EL (cell line): Measurements from ENCODE around the gene SYDE1.

Experiments
- DNase-seq: peaks from one replicate; pipeline ENCODE4 v3.0.0-alpha.2; 2016

The SYDE1 gene

DNA sequence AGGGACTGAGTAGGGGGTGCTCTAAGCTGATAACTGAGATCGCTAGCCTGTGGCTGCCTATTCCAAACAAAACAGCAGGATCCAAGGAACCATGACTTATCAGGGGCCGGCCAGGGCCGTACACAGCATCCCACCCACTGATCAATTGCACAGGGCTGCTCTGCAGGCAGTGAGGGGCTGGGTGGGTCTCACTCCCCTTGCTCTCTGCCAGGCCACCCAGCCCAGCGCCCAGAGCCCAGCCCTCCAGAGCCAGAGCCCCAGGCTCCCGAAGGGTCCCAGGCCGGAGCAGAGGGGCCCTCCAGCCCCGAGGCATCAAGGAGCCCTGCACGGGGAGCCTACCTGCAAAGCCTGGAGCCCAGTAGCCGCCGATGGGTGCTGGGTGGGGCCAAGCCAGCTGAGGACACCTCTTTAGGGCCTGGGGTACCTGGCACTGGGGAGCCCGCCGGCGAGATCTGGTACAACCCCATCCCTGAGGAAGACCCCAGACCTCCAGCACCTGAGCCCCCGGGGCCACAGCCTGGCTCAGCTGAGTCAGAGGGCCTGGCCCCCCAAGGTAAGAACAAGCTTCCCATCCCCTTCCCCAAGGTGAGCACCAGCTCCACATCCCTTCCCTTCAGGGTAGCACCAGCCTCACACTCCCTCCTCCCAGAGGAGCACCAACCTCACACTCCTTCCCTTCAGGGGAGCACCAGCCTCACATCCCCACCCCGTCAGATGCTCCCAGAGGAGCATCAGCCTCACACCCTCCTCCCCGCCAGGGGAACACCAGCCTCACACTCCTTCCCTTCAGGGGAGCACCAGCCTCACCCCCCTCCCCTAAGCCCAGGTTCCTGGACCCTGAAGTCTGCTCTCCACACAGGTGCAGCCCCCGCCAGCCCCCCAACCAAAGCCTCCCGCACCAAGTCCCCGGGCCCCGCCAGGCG is 1.9 kb downstream of the SYDE1 start:
- DNase-seq = no peak

DNA sequence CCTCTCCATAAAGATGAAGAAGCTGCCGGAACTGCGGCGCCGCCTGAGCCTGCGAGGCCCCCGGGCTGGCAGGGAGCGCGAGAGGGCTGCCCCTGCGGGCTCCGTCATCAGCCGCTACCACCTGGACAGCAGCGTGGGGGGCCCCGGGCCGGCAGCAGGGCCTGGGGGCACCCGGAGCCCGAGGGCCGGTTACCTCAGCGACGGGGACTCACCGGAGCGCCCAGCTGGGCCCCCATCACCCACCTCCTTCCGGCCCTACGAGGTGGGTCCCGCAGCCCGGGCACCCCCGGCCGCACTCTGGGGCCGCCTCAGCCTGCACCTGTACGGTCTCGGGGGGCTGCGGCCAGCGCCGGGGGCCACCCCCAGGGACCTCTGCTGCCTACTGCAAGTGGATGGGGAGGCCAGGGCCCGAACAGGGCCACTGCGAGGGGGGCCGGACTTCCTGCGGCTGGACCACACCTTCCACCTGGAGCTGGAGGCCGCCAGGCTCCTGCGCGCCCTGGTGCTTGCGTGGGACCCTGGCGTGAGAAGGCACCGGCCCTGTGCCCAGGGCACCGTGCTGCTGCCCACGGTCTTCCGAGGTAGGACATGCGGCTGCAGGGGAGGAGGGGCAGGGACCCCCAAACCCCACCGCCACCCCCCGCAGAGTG is 2.7 kb downstream of the SYDE1 start:
- no peak for DNase-seq

DNA sequence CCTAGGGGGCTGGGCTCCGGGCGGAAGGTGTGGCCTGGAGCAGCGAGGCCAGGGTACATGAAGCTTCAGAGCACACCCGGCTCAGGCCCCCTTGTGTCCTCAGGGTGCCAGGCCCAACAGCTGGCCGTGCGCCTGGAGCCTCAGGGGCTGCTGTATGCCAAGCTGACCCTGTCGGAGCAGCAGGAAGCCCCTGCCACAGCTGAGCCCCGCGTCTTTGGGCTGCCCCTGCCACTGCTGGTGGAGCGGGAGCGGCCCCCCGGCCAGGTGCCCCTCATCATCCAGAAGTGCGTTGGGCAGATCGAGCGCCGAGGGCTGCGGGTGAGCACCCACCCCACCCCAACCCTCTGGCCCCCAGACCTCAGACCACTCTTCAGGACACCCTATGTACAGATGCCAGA is 3.2 kb downstream of the SYDE1 start:
- no peak for DNase-seq

DNA sequence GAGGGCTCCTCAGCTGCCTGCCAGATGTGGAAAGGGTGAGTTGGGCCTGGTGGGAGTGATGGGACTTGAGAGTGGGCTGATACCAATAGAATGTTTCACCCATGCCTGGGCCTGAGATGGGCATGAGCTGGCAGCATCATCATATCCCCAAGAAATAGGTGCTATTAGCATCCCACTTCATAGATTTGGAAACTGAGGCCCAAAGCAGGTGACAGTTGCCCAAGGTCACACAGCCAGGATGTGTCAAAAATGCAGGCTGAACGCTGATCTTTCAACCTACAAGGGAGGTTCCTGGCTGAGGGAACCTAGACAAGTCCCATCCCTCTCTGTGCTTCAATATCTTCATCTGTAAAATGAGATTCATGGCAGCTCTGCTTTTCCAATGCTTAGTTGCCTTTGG is 4.6 kb downstream of the SYDE1 start:
- no peak for DNase-seq

DNA sequence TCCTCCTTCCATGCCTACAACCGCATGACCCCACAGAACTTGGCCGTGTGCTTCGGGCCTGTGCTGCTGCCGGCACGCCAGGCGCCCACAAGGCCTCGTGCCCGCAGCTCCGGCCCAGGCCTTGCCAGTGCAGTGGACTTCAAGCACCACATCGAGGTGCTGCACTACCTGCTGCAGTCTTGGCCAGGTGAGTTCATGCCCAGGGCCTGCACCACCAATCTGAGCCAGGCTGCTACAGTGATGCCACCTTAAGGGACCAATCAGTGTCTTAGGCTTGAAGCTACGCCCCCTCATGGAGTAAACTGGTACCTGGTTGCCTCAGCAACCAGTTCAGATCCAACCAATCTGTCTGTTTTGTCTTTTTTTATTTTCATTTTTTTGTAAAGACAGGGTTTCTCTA is 5.2 kb downstream of the SYDE1 start:
- no peak for DNase-seq

DNA sequence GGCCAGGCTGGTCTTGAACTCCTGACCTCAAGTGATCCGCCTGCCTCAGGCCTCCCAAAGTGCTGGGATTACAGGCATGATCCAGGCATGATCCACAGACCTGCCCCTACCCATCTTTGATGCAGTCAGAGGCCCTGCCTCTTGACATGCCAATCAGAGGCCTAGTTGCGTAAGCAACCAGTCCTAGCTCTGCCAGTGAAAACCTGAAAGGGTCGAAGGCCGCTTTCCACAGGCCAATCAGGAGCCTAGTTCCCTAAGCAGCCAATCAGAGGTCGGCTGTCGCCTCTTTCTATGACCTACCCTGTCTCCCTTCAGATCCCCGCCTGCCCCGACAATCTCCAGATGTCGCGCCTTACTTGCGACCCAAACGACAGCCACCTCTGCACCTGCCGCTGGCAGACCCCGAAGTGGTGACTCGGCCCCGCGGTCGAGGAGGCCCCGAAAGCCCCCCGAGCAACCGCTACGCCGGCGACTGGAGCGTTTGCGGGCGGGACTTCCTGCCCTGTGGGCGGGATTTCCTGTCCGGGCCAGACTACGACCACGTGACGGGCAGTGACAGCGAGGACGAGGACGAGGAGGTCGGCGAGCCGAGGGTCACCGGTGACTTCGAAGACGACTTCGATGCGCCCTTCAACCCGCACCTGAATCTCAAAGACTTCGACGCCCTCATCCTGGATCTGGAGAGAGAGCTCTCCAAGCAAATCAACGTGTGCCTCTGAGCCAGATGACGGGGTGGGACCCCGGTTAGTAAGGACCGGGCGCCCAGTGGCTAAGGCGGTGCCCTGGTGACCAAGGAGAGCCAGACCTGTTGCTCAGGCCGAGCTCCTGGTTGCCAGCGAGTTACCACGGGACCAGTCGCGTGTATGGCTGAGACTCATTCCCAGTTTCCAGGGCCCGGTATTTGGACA is 6.3 kb downstream of the SYDE1 start:
- no peak for DNase-seq

DNA sequence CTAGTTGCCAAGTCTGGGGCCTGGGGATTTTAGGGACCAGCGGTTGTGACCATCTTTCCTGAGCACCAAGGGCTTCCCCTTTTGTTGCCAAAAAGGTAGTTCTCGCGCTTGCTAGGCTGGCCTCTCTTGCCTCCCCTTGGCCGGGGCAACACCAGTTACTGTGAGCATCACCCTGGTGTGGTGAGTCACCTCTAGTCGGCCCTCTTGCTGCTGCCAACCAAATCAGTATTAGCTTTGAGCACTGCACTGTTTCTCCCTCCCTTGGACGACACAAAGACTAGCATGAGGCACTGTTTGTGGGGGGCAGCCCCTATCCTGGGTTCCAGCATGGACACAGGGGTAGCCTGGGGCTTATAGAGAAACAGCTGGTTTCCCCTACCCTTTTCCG is 6.9 kb downstream of the SYDE1 start:
- peak; percentile 67 for DNase-seq

DNA sequence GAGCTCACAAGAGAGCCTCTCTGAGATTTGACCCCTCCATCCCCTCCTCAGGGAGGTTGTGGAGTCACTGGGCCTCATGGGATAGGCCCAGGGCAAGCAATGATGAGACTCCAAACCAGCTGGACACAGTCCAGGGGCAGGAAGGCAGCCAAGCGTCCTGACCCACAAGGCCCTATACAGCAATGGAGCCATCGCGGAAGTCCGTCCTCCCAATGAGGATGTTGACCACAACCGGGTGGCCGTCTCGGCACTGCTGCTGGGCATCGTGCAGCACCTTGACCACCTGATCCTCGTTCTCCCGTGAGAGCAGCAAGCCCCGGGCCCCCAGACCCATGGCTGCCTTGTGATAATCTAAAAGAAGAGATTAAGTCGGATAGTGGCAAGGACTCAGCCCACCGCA is 7.9 kb downstream of the SYDE1 start:
- DNase-seq = no peak

DNA sequence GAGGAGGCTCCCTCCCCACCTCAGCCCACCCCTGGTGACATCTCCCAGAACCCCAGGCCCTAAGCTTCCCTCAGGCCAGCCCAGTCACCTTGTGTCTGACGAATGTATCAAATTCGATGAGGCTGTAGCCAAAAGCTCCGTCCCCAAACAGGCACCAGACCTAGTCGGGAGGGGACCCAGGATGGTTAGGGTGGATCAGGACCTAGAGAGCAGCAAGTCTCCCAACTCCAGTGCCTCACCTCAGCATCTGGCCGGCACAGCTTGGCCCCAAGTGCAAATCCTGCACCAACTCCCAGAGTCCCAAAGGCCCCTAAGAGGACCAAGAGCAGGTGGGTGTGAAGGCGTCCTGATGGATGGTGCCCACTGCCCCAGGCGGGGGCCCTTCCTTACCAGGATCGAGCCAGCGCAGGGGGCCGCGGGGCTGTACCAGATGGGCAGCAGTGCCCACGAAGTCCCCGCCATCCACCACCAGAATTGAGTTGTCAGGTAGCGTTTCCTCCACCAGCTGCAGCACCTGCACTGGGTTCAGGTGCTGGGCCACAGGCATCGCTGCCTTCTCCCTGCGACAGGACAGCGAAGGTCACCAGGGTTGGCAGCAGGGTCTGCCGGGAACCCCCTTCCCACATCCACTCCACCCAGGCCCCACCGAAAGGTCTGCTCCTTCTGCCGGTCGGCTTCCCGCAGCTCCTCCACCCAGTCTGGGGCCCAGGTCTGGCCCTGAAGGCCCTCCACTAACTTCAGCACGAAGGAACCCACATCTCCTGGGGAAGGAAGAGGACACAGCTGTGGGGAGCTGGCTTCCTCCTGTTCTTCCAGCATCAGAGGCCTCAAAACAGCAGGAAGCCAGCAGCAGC is 8.8 kb downstream of the SYDE1 start:
- no peak for DNase-seq

DNA sequence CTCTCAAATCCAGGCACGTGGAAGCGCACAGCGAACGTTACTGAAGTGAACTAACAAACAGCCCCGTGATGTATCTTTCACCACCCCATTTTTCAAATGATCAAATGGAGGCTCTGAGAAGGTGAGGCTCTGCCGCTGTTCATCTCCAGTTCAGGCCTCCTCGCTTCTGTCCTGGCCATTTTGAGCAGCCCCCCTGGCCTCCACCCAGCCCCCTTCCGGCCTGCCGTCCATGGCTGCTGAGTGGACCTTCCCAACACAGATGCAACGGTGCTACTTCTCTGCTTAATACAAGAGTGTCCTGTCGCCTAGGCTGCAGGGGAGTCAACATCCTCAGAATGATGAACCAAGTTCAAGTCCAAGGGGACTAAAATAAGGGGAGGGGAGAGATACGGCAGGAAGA is 9.7 kb downstream of the SYDE1 start:
- no peak for DNase-seq

DNA sequence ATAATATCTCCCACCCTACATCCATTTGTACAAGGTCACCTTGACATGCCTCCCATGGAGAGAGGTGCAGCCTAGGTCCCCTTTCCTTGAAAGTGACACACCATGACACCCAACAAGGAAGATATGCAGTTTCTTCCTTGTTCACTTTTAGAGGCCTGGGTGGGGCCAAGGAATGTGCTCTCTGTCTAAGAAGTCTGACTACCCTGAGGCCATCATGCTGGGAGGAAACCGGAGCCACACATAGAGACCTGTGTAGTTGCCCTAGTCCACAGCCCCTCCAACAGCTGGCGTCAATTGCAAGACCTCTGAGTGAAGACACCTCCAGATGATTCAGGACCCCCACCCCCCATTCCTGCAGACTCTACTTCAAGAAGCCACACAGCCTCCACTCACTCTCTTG is 11.0 kb downstream of the SYDE1 start:
- DNase-seq = no peak

DNA sequence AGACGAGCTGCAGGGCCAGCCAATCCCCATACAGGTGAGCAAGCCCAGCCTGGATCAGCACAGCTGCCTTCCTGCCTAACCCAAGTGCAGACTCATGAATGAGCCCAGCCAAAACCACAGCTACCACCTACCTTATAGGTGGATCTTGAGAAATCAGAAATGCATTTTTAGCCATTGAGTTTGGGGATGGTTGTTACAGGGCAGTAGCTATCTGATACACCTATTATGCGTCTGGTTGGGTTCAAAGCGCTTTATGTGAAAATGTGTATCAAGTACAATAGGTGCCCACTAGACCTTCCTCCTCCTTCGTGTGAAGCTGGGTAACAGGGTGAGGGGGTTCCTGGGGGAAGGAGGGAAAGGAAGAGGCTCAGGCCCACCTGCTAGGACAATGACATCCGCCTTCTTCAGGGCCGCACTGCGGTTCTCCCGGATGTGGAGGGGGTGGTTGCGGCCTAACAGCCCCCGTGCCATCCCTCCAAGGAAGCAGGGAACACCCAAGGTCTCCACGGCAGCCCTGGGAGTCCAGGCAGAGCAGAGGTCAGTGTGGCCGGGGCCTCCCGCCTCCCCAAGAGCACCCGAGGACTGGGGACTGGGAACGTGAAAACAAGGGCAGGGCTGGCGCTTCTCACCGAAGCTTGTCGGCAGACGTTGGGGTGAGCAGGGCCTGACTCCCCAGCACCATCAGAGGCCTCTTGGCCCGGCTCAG is 11.7 kb downstream of the SYDE1 start:
- DNase-seq = no peak

DNA sequence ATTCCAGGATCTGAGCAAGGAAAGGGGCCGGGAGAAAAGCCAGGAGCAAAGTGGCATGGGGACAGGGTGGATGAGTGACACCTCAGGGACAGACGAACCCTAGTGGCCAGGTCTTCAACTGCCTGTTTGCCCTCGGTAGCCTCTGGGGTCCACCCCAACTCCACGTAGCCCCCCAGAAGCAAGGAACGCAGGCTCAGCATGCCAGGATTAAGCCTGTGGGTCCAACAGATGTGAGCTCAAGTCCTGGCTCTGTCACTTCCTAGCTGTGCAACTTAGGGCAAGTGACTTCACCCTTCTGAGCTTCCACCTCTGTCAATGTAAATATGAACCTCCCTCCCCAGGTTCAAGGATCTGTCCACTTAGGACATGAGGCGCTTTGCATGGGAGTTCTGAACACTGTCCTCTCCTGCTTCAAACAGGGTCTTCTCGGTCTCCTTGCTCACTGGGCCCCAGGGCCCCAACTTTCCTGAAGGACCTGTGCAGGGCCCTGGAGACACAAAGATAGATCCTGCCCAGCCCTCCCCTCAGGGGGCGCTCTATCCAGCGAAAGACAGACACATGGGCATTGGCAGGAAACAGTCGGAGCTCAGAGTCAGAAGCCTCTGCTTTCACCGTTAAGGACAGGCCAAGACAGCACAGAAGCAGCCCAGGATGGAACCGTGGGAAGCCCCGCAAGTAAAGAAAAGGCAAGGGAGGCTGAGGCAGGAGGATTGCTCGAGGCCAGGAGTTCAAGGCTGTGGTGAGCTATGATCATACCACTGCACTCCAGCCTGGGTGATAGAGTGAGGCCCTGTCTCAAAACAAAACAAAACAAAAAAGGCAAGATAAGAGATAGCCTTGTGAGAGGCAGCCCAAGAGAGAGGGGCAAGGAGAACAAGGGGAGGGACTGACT is 13.2 kb downstream of the SYDE1 start:
- DNase-seq = no peak

DNA sequence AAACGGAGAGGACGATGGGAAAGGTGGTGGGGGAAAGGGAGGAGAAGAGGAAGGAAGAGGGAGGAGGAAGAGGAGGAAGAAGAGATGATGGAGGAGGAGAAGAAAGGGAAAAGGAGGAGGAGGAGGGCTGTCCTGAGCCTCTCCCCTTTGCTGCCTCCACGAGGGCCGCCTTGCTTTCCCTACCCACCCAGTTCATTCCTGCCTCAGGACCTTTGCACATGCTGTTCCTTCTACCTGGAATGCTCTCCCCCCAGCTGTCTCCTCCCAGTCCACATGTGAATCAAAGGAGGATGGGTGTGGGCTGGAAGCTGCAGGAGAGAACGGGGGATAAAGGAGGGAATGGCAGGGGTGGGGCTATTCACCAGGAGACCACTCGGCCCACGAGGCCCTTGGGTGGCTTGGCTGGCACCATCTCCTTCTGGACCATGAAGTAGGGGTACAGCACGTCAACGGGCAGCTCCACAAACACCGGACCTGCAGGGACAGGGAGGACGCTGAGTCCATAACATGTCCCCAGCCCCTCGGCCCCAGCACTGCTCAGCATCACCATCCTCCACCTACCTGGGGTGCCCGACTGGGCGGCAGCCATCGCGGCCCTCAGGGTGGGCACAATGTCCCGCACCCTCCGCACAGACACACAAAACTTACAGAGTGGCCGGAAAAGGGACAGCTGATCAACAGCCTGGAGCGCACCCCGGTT is 15.3 kb downstream of the SYDE1 start:
- no peak for DNase-seq

DNA sequence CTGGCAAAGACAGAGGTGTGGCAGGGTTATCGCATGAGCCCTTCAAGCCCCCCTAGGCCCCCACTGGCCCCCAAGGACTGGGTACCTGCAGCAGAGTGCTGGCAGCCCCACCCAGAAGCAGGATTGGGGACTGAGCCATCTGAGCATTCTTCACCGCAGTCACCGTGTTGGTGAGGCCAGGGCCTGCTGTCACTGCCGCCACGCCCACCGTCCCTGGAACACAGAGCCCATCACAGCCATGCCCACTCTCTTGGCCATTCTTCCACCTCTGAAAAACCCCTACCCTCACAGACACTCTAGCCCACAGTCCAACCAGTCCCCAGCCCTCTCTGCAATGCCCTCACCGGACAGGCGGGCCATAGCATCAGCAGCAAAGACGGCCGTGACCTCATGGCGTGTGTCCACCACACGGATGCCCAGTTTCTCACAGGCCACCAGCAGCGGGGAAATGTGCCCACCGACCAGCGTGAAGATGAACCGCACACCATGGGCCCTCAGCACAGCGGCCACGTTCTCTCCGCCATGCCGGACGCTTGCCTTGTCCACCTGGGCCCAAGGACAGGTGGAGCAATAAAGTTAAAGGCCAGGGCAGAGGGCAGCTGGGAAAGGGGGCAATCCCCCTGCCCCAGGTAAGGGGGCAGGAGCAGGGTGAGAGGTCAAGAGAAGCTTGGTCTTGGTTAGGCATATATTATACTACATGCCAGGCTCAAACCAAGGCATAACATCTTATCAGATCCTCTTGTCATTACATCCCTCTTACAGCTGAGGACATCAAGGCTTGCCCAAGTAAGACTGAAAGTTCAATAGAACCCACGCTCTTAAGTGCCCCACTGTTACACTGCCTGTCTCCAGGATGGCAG is 16.1 kb downstream of the SYDE1 start:
- DNase-seq = no peak

DNA sequence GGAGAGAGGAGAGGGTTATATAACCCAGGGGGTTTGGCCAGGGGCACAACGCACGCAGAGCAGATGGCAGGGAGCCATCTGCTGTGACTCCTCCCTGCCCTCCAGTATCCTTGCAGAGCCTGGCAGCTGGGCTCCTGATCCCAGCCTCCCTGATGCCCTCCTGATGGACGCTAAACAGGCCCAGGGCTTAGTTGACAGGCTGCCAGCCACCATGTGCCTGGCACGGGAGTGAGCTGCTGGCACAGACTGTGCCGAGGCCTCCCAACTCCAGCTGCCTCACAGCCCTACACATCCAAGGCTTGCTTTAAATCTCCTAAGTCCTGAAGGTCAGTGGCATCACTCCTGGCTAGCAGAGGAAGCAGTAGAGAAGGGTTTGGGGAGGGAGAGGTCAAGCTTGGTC is 16.7 kb downstream of the SYDE1 start:
- no peak for DNase-seq

DNA sequence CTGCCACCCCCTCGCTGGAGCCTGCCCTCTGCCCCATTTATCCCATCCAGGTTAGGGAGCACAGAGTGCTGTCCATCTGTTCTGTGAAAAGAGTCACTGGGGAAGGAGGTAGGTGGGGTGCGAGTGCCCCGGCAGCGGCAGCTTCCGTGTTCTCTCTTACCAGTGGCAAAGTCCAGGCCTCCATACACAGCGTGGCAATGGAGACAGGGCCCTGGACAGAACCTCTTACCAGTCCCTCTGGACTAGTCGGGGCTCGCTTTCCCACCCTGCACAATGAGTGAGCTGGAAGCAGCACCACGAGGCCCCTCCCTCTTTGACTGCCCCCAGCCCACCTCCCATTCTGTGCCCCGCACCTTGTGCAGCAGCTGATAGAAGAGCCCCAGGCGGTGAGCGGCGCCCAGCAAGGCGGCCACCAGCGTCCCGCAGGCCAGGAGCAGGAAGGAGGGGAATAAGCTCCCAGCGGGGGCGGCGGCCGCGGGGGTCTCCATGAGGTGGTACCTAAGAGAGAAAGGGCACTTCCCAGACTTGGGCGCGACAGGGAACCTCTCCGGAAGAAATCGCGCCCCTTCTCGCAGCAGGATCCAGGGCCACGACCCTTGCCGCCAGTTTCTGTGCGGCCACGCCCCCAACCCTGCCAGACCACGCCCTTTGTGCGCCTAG is 17.5 kb downstream of the SYDE1 start:
- DNase-seq = no peak

DNA sequence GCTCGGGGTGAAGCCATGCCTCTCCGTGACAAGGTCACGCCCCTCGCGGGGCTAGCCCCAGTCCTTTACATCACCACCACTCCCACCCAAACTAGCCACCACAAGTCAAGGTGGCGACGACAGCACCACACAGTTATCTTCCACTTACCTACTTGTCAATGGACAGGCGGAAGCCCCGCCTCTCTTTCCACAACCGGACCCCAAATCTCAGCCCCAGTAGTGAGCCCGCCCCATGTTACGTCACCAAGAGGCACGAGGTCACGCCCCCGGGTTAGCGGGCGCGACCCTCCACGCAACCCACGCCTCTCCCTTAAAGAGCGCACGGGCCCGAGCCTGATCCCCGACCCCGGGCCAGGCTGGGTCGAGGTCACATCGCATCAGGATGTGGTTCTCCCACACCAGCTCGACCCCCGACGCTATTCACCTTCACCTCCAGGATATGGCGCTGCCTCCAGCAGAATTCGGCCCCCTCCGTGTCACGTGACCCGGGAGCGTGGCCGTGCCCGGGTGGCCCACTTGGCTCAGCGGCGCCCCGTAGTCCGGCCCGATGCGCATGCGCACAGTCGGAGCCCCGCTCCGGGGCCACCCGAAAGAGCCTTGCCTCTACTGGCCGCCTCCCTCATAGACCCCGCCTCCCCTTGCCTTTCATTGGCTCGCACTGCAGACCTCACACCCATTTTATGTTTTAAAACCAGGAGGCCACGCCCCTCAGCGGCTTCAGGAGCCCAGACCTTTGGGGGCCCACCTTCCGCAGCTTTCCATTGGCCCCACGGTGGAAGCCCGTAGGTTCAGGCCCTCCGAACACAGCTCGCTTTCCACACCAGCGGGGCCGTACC is 18.2 kb downstream of the SYDE1 start:
- DNase-seq = peak; percentile 99
